K562 (cell line): ENCODE data around the gene DHX29. TPM values are rescaled to one million over a fixed set of nuclear protein-coding genes. Genes with fewer than 3 reads are reported as not detected.
A peak's percentile ranks its signal among the peaks of the same experiment; 100 is the strongest.

Source experiments
- CHD7 ChIP-seq: fragments of 200-600 bp; sonication (generic); IDR thresholded peaks from one replicate; pipeline ENCODE4 v1.6.1; 2012; ENCODE audit warnings: mild to moderate bottlenecking, low read depth, low read length, inconsistent platforms
- NCOA2 ChIP-seq, 2 experiments: fragments of 450-650 bp; IDR thresholded peaks; 2 replicates each; pipeline ENCODE4 v1.6.1; 2018; ENCODE audit warnings: mild to moderate bottlenecking in 2 of 2, moderate library complexity in 1 of 2; ENCODE audit not compliant: partially characterized antibody in 2 of 2
- NEUROD1 ChIP-seq: fragments of 150-350 bp; IDR thresholded peaks from 2 replicates; pipeline ENCODE4 v1.6.1; 2014; ENCODE audit warnings: borderline replicate concordance, low read length, low read depth; ENCODE audit not compliant: partially characterized antibody
- TAL1 ChIP-seq: fragments of 450-650 bp; IDR thresholded peaks from 2 replicates; pipeline ENCODE4 v1.6.1; 2016; ENCODE audit warnings: mild to moderate bottlenecking
- ZBTB40 ChIP-seq, 2 experiments: fragments of 450-650 bp in 1 of 2; sonication (generic) in 1 of 2; formaldehyde crosslinking in 1 of 2; IDR thresholded peaks; 2 replicates each; pipeline versions ENCODE4 v1.7.1 to v1.9.0; 2016 to 2022; ENCODE audit warnings: inconsistent platforms in 1 of 2, mild to moderate bottlenecking in 1 of 2, missing genetic modification reagents in 1 of 2
- polyA plus RNA-seq, 8 experiments: library from polyadenylated mRNA; depleted of rRNA in 4 of 8; stranded (reverse) in 5 of 8; unstranded in 3 of 8; fragments of >200 nt; fragmentation: Nextera tagmentation in 2 of 8; fragmentation: Illumina TruSeq in 1 of 8; extraction: Ambion mirVana in 2 of 8; extraction: Trizol in 1 of 8; gene quantifications; 2 replicates each; pipeline versions ENCODE4 v1.2.1 to v1.2.3, GENCODE V29; 2011 to 2014; ENCODE audit warnings: inconsistent platforms in 1 of 8, missing spikeins in 1 of 8
- total RNA-seq, 7 experiments: library from RNA; depleted of rRNA in 6 of 7; stranded (reverse); fragments of >200 nt in 6 of 7; fragmentation: Illumina TruSeq in 2 of 7; extraction: Trizol in 2 of 7; gene quantifications; 2 replicates each; pipeline versions ENCODE4 v1.2.1 to v1.2.3, GENCODE V29; 2011 to 2021; ENCODE audit warnings: low replicate concordance in 1 of 7

DHX29 gene
- total and polyA plus RNA-seq, 9 of the 15 experiments (the other 6 are each of a cell fraction or from before 2014, with no cell fraction given): 7.5 to 42.1 (median 25.0) TPM

GRCh38 chr5:55333017-55333416, 25.5 kb upstream of the DHX29 start (continued):
- no peak for TF ChIP-seq ZBTB40 (IDR thresholded peaks at IDR 0.05)
- no peak for TF ChIP-seq ZBTB40 (CRISPR knock-in tag; IDR thresholded peaks at IDR 0.05)
- TF ChIP-seq NEUROD1: no peak
- TF ChIP-seq TAL1: peak; percentile 36; the same call in 1 of the 2 replicates
- TF ChIP-seq NCOA2 (IDR thresholded peaks at IDR 0.05; ENCODE audit: partially characterized antibody in 2 of 2): no peak
- TF ChIP-seq CHD7: no peak
